GM18873 (cell line): Measurements from ENCODE around the gene RRP7A.
"Not testable (repeated sequence)": the region's sequence is repeated elsewhere in the genome, so short reads cannot be mapped to it uniquely, and the experiment has no call there.

Experiments used
- ATAC-seq: cut with Tn5 transposase; IDR thresholded peaks from one replicate; pipeline ENCODE4 v1.9.1; 2021; ENCODE audit warnings: mild to moderate bottlenecking, moderate library complexity, moderate number of reproducible peaks; ENCODE audit not compliant: unreplicated experiment, low FRiP score

Gene RRP7A, protein sequence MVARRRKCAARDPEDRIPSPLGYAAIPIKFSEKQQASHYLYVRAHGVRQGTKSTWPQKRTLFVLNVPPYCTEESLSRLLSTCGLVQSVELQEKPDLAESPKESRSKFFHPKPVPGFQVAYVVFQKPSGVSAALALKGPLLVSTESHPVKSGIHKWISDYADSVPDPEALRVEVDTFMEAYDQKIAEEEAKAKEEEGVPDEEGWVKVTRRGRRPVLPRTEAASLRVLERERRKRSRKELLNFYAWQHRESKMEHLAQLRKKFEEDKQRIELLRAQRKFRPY

DNA sequence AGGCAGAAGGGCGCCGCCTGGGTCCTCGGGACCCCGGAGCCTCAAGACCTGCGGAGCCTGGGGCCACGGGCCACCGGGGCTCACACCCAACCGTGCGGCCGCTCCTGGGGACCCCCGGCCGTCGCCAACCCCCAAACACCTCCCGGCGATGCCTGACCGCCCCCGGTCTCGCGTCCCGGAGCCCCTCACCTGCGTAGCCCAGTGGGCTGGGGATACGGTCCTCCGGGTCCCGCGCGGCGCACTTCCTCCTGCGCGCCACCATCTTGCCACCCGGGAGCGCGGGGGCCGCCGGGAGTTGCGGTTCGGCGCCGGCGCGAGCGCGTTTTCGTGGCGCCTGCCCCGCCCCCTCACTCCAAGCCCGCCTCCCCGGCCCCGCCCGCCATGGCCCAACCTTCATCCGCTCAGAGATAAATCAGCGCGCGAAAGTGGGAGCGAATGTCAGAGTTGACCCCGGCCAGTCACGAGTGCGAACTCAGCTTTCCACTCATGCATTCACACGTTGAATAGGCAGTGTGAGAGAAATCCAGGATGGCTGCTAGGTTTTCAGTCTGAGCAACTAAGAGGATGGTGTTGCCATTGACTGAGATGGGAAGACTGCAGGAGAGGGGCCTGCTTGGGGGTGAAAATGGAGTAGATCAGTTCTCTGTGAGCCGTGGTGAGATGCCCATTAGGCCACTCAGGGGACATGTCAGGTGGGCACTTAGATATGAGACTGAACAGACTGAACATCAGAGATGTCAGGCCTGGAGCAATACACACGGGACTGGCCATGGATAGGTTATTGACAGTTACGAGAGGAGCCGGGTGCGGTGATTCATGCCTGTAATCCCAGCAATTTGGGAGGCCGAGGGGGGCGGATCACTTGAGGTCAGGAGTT, at the start of gene RRP7A:
TSS of gene RRP7A (minus strand) at position 272 of the 877 bp plus-strand sequence. CDS start at position 262, 10 bp downstream.
- peak; percentile 41 for ATAC-seq

DNA sequence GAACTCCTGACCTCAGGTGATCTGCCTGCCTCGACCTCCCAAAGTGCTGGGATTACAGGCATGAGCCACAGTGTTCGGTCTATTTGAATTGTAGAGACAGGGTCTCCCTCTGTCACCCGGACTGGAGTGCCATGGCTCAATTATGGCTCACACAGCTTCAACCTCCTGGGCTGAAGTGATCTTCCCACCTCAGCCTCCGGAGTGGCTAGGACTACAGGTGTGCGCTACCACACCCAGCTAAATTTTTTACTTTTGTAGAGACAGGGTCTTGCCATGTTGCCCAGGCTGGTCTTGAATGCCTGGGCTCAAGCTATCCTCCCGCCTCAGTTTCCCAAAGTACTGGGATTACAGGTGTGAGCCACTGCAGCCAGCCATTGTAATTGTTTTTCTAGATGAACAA, 48.4 kb upstream of the RRP7A start:
- ATAC-seq: not testable (repeated sequence)

- no peak for ATAC-seq
Measured at GRCh38 chr22:42565956-42566355, 46.4 kb upstream of the RRP7A start.

GRCh38 chr22:42564699-42565098, 45.1 kb upstream of the RRP7A start:
- no peak for ATAC-seq

DNA sequence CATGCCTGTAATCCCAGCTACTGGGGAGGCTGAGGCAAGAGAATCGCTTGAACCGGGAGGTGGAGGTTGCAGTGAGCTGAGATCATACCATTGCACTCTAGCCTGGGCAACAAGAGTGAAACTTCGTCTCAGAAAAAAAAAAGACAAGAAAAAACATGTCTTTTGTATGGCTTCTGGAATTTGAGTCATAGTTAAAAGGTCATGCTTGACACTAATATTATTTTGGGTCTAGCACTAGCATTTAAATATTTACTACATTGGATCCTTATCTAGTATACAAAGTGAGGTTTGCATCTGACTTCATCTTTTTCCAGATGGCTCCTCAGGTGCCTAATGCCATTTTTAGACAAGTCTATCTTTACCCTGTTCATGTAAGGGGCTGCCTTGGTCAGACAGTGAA, 44.3 kb upstream of the RRP7A start:
- not testable (repeated sequence) for ATAC-seq

DNA sequence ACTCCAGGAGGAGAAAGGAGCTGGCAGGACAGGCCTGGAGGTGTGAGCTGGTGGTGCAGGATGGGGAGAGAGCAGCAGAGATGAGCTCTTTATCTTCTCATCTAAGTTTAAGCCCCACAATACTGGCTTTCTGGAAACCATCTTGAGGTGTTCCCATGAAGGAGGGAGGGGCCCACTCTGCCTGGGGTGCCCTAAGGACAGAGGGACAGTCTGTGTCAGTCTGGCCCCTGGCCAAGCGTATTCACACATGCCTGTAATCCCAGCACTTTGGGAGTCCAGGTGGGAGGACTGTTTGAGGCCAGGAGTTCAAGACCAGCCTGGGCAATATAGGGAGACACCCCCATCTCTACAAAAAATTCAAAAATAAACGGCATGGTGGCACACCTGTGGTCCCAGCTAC, 43.1 kb upstream of the RRP7A start:
- ATAC-seq: no peak

GRCh38 chr22:42562279-42562678, 42.7 kb upstream of the RRP7A start:
- ATAC-seq: no peak

GRCh38 chr22:42561856-42562255, 42.3 kb upstream of the RRP7A start:
- no peak for ATAC-seq

- no peak for ATAC-seq
Measured at GRCh38 chr22:42560781-42561180, 41.2 kb upstream of the RRP7A start.

DNA sequence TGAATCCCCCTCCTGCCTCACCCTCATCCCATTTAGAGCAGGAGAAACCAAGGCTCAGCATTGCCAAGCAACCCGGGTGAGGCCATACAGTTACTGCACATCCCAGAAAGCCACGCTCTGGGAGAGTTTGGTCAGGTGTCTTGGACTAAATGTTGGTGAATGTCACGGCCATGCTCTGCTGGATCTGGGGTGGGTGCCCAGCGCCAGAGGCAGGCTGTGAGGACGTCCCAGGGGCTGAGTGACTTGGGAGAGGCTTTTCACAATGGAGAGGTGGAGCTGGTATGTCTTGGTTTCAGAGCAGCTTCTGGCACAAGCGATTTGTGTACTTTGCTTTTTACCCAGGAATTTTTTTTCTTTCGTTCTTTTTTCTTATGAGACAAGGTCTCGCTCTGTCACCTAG, 40.8 kb upstream of the RRP7A start:
- no peak for ATAC-seq

DNA sequence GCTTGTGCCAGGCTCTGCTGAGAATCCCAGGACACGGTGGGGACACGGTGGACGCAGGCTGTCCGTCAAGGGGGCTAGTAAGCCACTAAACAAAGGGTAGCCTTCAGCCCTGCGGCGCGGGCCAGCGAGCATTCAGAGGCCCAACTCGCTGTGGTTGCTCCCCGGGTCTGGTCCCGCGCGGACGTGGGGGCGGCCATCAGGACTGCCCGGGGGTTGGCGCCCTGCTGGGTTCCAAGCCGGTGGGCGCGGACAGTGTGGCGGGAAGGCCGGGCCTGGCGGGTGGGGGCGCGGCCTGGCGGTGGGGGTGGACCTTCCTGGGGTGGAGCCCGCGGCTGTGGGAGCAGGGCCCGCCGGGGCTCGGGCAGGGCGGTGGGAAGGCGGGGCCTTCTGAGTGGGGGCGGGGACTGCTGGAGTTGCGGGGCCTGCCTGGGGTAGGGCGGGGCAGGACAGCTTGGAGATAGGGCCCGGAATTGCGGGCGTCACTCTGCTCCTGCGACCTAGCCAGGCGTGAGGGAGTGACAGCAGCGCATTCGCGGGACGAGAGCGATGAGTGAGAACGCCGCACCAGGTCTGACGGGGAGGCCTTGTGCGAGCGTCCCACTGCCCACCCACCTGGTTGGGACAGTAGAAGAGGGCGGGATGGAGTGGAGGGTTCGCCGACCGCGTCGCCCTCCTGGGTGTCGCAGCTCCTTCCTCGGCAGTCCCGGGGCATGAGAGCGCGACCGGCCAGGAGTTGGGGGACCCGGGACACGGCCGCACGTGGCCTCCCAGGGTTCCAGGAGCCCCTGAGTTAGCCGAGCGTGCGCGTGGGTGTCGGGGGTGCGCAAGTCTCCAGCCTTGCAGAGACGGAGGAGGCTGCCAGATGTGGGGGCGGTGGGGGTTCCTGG, 34.1 kb upstream of the RRP7A start, which contains the start of gene SERHL2:
TSS of gene SERHL2 (plus strand) at position 482 of the 887 bp plus-strand sequence. CDS start at position 547, 65 bp downstream.
- no peak for ATAC-seq

- not testable (repeated sequence) for ATAC-seq
Measured at GRCh38 chr22:42552294-42552647, 32.7 kb upstream of the RRP7A start.

DNA sequence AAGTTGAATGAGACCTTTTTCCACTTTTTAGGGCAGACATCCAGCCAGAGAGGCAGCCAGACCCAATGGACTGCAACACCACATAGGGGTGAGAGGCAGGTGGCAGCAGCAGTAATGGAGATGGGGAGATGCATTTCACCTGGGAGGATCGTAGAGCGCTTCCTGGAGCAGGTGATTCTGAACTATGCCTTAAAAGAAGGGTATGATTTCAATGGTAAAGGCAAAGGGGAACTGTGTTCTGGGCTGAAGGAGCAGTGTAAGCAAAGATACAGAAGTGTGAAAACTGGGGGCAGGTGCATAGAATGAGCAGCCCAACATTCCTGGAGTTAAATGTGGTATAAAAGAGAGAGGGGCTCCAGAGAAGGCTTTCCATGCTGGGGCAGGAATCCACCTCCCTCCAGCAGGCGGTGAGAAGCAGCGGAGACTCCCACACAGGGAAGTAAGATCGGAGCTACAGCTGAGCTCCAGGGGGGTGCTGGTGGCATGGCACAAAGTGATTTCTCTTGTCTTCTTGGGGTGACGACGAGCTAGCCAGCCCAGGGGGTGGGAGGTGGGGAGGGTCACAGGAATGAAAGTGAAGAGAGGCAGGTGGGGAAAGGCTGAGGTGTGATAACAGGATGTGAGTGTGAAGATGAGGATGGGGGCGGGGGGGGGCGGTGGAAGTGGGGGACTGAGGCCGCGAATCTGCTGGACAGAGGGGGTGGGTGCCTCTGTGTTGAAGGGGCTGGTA, 29.9 kb upstream of the RRP7A start:
- ATAC-seq: no peak

DNA sequence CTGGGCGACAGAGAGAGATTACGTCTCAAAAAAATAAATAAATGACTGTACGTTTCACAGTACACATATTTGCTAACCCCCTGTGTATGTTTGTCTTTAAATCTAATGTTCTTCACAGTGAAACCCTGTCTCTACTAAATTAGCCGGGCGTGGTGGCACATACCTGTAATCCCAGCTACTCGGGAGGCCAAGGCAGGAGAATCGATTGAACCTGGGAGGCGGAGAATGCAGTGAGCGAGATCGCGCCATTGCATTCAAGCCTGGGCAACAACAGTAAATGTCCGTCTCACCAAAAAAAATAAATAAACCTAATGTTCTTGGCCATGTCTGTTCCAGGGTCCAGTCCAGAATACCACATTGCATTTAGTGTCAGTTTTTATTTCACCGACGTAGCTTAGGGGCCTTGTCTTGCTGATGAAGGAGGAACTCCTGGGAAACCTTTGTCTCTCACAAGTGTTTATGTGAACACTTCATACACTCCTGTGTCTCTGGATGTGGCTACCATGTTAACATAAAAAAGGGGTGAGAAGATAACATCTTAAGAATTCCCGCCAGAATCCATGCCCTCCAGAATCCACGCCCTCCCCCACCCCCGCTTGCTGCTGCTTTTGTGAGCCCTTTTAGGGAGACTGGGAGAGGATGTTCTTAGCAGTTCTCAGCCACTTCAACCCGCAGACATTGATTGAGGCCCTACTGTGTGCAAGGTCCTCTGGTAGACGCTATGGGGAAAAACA, 29.2 kb upstream of the RRP7A start:
- no peak for ATAC-seq

DNA sequence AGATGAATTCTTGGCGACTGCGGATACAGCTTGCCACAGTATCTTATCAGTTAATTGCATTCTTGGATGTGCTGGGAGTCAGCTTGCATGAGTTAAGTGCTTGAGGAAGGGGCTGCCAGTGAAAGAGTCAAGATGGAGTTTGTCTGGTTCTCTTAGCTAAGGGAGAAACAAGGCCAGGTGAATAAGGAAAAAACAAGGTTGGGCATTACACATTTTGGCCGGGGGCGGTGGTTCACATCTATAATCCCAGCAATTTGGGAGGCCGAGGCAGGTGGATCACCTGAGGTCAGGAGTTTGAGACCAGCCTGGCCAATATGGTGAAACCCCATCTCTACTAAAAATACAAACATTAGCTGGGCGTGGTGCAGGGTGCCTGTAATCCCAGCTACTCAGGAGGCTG, 28.5 kb upstream of the RRP7A start:
- not testable (repeated sequence) for ATAC-seq

DNA sequence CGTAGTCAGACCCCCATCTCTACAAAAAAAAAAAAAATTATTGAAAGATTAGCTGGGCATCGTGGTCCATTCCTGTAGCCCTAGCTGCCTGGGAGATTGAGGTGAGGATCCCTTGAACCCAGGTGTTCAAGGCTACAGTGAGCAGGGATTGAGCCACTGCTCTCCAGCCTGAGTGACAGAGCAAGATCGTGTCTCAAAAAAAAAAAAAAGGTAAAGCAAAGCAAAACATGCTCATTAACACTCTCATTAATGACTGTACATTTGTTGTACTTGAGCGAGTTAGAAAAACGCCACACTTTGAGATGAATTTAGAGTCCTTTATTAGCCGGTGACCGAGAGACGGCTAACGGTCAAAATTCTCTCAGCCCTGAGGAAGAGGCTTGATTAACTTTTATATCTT, 28.0 kb upstream of the RRP7A start:
- no peak for ATAC-seq

GRCh38 chr22:42544686-42545085, 25.1 kb upstream of the RRP7A start:
- ATAC-seq: no peak

DNA sequence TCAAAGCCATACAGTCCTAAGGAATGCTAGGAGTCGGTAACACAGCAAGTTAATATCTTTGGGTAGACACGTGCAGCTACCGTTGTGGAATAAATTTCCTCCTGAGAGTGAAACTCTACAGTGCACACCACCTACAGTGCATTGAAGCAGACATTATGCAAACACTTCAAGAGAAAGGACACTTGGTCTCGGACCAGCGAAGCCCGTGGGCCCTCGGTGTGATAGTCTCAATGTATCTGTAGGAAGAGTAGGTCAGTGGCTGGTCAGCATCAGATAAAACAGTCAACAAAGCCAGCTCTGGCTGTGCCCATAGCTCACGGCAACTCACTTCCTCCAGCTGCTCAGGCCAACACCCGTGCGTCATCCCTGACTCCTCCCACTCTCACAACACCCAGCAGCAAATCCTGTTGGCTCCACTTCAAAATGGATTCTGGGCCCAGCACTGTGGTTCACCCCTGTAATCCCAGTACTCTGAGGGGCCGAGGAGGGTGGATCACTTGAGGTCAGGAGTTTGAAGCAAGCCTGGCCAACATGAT, 19.7 kb upstream of the RRP7A start:
- ATAC-seq: not testable (repeated sequence)

- ATAC-seq: peak; percentile 33
Measured at GRCh38 chr22:42537199-42537831, 17.7 kb upstream of the RRP7A start.
